Kidney epithelial cell (primary cell): ENCODE results near the gene CD320. TPM values are rescaled to one million over a fixed set of nuclear protein-coding genes. Genes with fewer than 3 reads are reported as not detected.

Source experiments
- DNase-seq: peaks from one replicate; pipeline ENCODE4 v3.0.0-alpha.2; 2010; ENCODE audit warnings: low read depth
- H3K27me3 ChIP-seq: 2 replicates; pipeline ENCODE4 v1.6.0; 2011; ENCODE audit warnings: low read length; ENCODE audit not compliant: control insufficient read depth, insufficient read depth
- H3K36me3 ChIP-seq: 2 replicates; pipeline ENCODE4 v1.5.1; 2011; ENCODE audit warnings: low read length; ENCODE audit not compliant: control insufficient read depth, insufficient read depth
- H3K4me3 ChIP-seq: 2 replicates; pipeline ENCODE4 v1.5.1; 2011; ENCODE audit warnings: low read depth, mild to moderate bottlenecking, control low read depth, low read length
- total RNA-seq: library from RNA; depleted of rRNA; stranded (reverse); fragments of >200 nt; gene quantifications from 2 replicates; pipeline ENCODE4 v1.2.3, GENCODE V29; 2015
- TF ChIP-seq, protein P1 (sequence below): IDR thresholded peaks from 2 replicates; pipeline ENCODE4 v1.5.1; 2011; ENCODE audit warnings: mild to moderate bottlenecking, moderate library complexity, low read length, control low read depth, inconsistent platforms; ENCODE audit not compliant: insufficient read depth, poor library complexity, severe bottlenecking

CD320 gene
- total RNA-seq, 1 donor from 2014 or later: 85.6 TPM

DNA sequence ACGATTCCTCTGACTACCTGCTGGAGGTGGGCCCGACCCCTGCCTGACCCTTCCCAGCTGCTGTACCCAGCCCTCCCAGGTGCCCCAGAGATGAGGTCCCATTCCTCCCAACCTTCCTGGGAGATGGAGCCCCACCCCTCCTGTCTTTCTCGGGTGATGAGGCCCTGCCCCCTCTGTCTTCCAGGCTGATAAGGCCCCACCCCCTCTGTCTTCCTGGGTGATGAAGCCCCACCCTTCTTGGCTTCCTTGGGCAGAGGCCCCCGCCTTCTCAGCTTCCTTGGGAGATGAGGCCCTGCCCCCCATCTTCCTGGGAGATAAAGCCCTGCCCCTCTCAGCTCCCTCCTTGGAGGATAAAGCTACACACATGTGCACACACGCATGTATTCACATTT lies 51.1 kb downstream of the CD320 start:
- TF ChIP-seq, protein P1, sequence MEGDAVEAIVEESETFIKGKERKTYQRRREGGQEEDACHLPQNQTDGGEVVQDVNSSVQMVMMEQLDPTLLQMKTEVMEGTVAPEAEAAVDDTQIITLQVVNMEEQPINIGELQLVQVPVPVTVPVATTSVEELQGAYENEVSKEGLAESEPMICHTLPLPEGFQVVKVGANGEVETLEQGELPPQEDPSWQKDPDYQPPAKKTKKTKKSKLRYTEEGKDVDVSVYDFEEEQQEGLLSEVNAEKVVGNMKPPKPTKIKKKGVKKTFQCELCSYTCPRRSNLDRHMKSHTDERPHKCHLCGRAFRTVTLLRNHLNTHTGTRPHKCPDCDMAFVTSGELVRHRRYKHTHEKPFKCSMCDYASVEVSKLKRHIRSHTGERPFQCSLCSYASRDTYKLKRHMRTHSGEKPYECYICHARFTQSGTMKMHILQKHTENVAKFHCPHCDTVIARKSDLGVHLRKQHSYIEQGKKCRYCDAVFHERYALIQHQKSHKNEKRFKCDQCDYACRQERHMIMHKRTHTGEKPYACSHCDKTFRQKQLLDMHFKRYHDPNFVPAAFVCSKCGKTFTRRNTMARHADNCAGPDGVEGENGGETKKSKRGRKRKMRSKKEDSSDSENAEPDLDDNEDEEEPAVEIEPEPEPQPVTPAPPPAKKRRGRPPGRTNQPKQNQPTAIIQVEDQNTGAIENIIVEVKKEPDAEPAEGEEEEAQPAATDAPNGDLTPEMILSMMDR: no peak
- no peak for DNase-seq

DNA sequence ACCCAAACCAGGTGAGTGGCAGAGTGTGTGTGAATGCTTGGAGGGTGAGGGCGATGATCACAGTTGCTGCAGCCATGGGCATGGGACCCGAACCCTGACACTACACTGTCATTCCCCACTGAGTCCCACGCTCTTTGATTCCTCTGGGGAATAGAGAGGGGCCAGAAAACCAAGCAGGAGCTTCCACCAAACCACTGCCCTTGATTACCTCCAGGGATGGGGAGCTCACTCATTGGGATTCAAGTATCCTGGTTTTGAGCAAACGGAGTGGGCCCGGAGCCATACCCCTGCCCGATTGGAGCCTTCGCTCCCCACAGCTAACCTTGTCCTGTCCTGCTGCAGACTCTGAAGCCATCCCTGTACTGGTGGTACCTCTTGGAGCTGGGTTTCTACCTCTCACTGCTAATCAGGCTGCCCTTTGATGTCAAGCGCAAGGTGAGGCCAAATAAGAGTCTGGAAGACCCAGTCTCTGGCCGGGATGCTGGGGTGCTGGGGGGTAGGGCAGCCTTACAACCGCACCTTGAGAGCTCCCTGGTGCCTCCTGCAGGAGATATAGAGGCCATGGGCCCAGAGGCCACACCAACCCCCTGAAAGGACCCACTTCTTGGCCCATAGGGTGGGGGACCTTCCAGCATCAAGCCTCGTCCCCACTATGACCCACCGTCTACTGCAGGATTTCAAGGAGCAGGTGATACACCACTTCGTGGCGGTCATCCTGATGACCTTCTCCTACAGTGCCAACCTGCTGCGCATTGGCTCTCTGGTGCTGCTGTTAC lies 51.7 kb downstream of the CD320 start:
- no peak for DNase-seq
- TF ChIP-seq, protein P1: no peak
- no peak overlapping the region for H3K4me3 ChIP-seq
- no peaks in the 10 kb centered on the region for H3K36me3 ChIP-seq
- no peaks in the 10 kb centered on the region for H3K27me3 ChIP-seq

More for the DNA sequence above, 51.1 kb downstream of the CD320 start:
- H3K27me3 ChIP-seq: no peaks in the 10 kb centered on the region
- H3K4me3 ChIP-seq: no peak overlapping the region
- H3K36me3 ChIP-seq: no peaks in the 10 kb centered on the region

DNA sequence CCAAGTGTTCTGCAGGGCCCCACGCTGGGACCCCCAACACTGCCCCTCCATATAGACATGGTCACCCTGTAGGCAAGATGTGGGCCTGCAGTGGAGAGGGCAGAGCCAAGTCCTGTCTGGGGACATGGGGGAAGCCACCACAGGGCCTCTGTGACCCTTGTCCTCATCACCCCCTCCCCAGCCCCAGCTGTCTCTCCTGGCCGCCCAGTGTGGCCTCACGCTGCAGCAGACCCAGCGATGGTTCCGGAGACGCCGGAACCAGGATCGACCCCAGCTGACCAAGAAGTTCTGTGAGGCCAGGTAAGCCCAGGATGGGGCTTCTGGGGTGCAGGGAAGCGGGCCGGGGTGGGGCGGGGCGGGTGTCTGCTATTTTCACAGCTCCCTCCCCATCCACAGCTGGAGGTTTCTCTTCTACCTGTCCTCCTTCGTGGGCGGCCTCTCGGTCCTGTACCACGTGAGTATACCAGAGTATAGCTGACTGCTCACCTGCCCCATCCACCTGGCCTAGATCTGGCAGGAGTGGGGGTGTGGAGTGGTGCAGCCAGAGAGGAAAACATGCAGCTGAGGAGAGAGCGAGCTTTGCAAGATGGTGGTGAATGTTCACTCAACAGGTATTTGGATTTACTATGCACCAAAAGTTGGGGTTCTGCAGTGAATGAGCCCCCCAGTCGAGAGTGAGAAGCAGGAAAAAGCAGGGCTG lies 52.6 kb downstream of the CD320 start:
- no peaks in the 10 kb centered on the region for H3K36me3 ChIP-seq
- TF ChIP-seq, protein P1: no peak

DNA sequence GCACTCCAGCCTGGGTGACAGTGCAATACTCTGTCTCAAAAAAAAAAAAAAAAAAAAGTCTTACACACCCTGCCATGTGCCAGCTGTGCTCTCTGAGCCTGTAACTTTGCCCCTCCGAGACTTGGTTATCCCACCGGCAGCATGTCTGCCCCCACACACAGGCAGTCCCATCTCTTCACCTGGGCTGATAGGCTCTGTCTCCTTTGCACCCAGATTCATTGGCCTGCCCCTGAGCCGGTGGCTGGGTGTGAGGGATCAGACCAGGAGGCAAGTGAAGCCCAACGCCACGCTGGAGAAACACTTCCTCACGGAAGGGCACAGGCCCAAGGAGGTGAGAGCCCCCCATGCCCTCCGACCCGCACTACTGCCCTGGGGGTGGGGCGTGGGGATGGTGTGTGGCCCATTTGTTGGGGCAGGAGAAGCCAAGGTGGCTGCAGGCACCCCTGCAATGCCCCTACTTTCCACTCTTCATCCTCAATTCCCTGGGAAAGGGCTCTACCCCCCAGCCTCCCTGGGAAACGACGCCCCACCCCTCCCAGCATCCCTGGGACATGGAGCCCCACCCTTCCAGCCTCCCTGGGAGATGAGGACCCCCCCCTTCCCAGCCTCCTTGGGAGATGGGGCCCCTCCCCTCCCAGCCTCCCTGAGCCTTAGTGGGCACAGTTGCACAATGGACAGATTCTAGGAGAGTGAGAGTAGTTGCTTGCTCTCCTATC lies 53.7 kb downstream of the CD320 start:
- no peaks in the 10 kb centered on the region for H3K27me3 ChIP-seq
- TF ChIP-seq, protein P1: no peak
- H3K4me3 ChIP-seq: no peak overlapping the region
- no peaks in the 10 kb centered on the region for H3K36me3 ChIP-seq
- no peak for DNase-seq

More for the DNA sequence above, 52.6 kb downstream of the CD320 start:
- DNase-seq: no peak
- no peak overlapping the region for H3K4me3 ChIP-seq
- H3K27me3 ChIP-seq: no peaks in the 10 kb centered on the region

DNA sequence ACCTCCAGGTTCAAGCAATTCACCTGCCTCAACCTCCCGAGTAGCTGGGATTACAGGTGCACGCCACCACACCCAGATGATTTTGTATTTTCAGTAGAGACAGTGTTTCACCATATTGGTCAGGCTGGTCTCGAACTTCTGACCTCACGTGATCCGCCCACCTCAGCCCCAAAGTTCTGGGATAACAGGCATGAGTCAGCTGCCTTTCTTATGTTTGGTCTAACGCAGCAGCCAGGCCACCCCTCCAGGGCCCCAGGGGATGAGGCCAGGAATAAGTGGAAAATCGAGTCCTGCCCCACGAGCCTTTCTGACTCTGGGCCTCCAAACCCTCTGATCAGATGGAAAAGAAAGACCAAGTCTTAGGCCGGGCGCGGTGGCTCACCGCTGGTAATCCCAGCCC lies 54.5 kb downstream of the CD320 start:
- Histone ChIP-seq H3K36me3 (no peaks in the 10 kb centered on the region), H3K27me3 (no peaks in the 10 kb centered on the region), H3K4me3 (no peak overlapping the region)
- DNase-seq: no peak
- TF ChIP-seq, protein P1: no peak
